Muscle of back (tissue), 11 donors: ENCODE data around the gene KRT3. TPM values are rescaled to one million over a fixed set of nuclear protein-coding genes. Genes with fewer than 3 reads are reported as not detected.

Experiments
- DNase-seq, 3 donors: peaks; one replicate each; pipeline versions ENCODE4 v3.0.0 to v3.0.0-alpha.2; 2013
- polyA plus RNA-seq, 10 donors: library from polyadenylated mRNA; unstranded; fragments of 120-200 nt; gene quantifications; one replicate each; pipeline ENCODE4 v1.2.1, GENCODE V29; 2013; ENCODE audit not compliant: insufficient read length in 10 of 10

Gene KRT3
- polyA plus RNA-seq, 10 donors: 0.46 TPM; not detected in 9

- no peak for DNase-seq
Observed at GRCh38 chr12:52828156-52828555, 32.2 kb upstream of the KRT3 start.

GRCh38 chr12:52827499-52828090 lies 31.7 kb upstream of the KRT3 start:
- no peak for DNase-seq

GRCh38 chr12:52826611-52827498 lies 30.9 kb upstream of the KRT3 start:
- no peak for DNase-seq

GRCh38 chr12:52825961-52826360 lies 30.0 kb upstream of the KRT3 start:
- no peak for DNase-seq

GRCh38 chr12:52824741-52825410 lies 29.0 kb upstream of the KRT3 start:
- no peak for DNase-seq

GRCh38 chr12:52823761-52824450 lies 28.0 kb upstream of the KRT3 start:
- DNase-seq: no peak

GRCh38 chr12:52822771-52823510 lies 27.0 kb upstream of the KRT3 start:
- no peak for DNase-seq

GRCh38 chr12:52821826-52822660 lies 26.1 kb upstream of the KRT3 start:
- no peak for DNase-seq

- no peak for DNase-seq
Observed at GRCh38 chr12:52821071-52821730, 25.3 kb upstream of the KRT3 start.

- DNase-seq: no peak
Observed at GRCh38 chr12:52820521-52820920, 24.6 kb upstream of the KRT3 start.

- no peak for DNase-seq
Observed at GRCh38 chr12:52819731-52820510, 24.0 kb upstream of the KRT3 start.

- no peak for DNase-seq
Observed at GRCh38 chr12:52818887-52819420, 23.0 kb upstream of the KRT3 start.

GRCh38 chr12:52818388-52818787 lies 22.5 kb upstream of the KRT3 start:
- DNase-seq: peak in 1 of 3 donors; percentile 28

- DNase-seq: no peak
Observed at GRCh38 chr12:52817699-52818238, 21.9 kb upstream of the KRT3 start.

- no peak for DNase-seq
Observed at GRCh38 chr12:52817003-52817698, 21.2 kb upstream of the KRT3 start.

- DNase-seq: no peak
Observed at GRCh38 chr12:52815676-52816588, 20.0 kb upstream of the KRT3 start.

GRCh38 chr12:52815161-52815560 lies 19.2 kb upstream of the KRT3 start:
- no peak for DNase-seq
